PC-3 (cell line): ENCODE results near the gene LINC00305.

Experiments
- EZH2phosphoT487 ChIP-seq: fragments of 300-600 bp; sonication (generic); IDR thresholded peaks from 2 replicates; pipeline ENCODE4 v1.6.1; 2018; ENCODE audit warnings: mild to moderate bottlenecking, antibody characterized with exemption, low read length, borderline replicate concordance
- TF ChIP-seq, protein P1 (sequence below): fragments of 300-600 bp; sonication (generic); conservative IDR thresholded peaks from 2 replicates; pipeline ENCODE4 v1.5.1; 2017; ENCODE audit warnings: antibody characterized with exemption, low read depth, mild to moderate bottlenecking, low read length

DNA sequence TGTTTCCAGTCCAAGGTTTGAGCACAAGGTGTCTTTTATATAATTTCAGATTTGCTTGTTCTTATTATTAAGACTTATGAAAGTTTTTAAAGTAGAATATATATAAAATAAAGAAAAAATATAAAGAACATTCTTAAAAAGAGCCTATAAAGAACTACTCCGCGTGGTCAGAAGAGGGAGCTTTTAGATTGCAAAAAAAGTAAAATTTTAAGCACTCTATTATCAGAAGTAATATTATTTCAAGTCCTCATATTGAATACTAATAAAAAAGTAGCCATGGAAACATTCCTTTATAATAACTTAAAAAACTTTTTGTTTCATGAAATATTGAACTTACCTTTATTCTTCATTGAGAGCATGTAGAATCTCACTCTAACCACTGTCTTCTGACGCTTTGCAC lies 51.4 kb downstream of the LINC00305 start:
- TF ChIP-seq EZH2phosphoT487 = no peak
- TF ChIP-seq, protein P1, sequence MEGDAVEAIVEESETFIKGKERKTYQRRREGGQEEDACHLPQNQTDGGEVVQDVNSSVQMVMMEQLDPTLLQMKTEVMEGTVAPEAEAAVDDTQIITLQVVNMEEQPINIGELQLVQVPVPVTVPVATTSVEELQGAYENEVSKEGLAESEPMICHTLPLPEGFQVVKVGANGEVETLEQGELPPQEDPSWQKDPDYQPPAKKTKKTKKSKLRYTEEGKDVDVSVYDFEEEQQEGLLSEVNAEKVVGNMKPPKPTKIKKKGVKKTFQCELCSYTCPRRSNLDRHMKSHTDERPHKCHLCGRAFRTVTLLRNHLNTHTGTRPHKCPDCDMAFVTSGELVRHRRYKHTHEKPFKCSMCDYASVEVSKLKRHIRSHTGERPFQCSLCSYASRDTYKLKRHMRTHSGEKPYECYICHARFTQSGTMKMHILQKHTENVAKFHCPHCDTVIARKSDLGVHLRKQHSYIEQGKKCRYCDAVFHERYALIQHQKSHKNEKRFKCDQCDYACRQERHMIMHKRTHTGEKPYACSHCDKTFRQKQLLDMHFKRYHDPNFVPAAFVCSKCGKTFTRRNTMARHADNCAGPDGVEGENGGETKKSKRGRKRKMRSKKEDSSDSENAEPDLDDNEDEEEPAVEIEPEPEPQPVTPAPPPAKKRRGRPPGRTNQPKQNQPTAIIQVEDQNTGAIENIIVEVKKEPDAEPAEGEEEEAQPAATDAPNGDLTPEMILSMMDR = peak; percentile 39
